ENCODE measurements around the gene TENM4. TPM values are rescaled to one million over a fixed set of nuclear protein-coding genes. Genes with fewer than 3 reads are reported as not detected.

TENM4 gene
- total and polyA plus RNA-seq, 2 of the 13 experiments (the other 11 are each of a cell fraction or from before 2014, with no cell fraction given) = not detected

GRCh38 chr11:79168530-79169110, 272.2 kb downstream of the TENM4 start:
- ATAC-seq = no peak
- intact Hi-C loops (cut with micrococcal nuclease; ENCODE audit: unreplicated experiment) = no loop called here

More at GRCh38 chr11:79168530-79169110, 272.2 kb downstream of the TENM4 start:
- no peak overlapping the region for H3K9ac ChIP-seq (ENCODE audit: insufficient read depth, low read depth, low read length)
- DNase-seq (ENCODE audit: low spot score) (no peak), FAIRE-seq (no peak)
- H3K4me3 ChIP-seq (replicated peaks in 1 of 3; ENCODE audit: insufficient read depth in 1 of 3, low read depth in 2 of 3, low read length in 3 of 3) = no peak overlapping the region
- 0% methylated on average over 2 of the region's 3 CpGs for WGBS (ENCODE audit: low lambda C conversion rate)
- no peak overlapping the region for H2AFZ ChIP-seq (ENCODE audit: low read length)
- H3K79me2 ChIP-seq (ENCODE audit: insufficient read depth, low read length) = no peaks in the 10 kb centered on the region
- in situ Hi-C loops (cut with HindIII; ENCODE audit: extremely low pct_ligation_motif_present, low pct_unique_long_range_greater_than_20kb) = no loop called here
- no peak overlapping the region for H3K27ac ChIP-seq (ENCODE audit: extremely low read length, insufficient read depth, low read length)
- peaks cover 0 to 2% of the 10 kb centered on the region in 2 experiments; a peak in 1 of 5 replicates for H3K27me3 ChIP-seq (ENCODE audit: control insufficient read depth in 1 of 2, insufficient read depth in 2 of 2, low read length in 2 of 2)
- CTCF ChIA-PET (ENCODE audit: low intra/inter-chr PET ratio, low total read pairs) = no interaction called here
- BruUV-seq (replicated peaks) = no TSS peak
- no peaks in the 10 kb centered on the region for H3K36me3 ChIP-seq (replicated peaks in 1 of 2; ENCODE audit: control insufficient read depth in 1 of 2, insufficient read depth in 2 of 2, low read length in 2 of 2)
- H4K20me1 ChIP-seq (ENCODE audit: insufficient read depth, low read length) = no peaks in the 10 kb centered on the region
- POLR2A ChIA-PET = no interaction called here
- no peak overlapping the region for H3K4me2 ChIP-seq (ENCODE audit: low read depth, low read length)
- TF ChIP-seq ZNF510 (CRISPR knock-in tag; IDR thresholded peaks at IDR 0.05; ENCODE audit: low read depth) (no peak), RNF2 (conservative IDR thresholded peaks at IDR 0.05; ENCODE audit: low read depth) (no peak), ZNF292 (CRISPR knock-in tag; IDR thresholded peaks at IDR 0.05; ENCODE audit: borderline replicate concordance, low read depth) (no peak), REST (IDR thresholded peaks at IDR 0.05; ENCODE audit: borderline replicate concordance in 1 of 2, low read depth in 1 of 2, low read length in 2 of 2) (no peak), ESRRA (CRISPR knock-in tag; IDR thresholded peaks at IDR 0.05; ENCODE audit: low read depth) (no peak), POLR2G (IDR thresholded peaks at IDR 0.05; ENCODE audit: low read depth, low read length) (no peak), TCF7 (IDR thresholded peaks at IDR 0.05; ENCODE audit: low read depth) (no peak), SNAPC2 (CRISPR knock-in tag; IDR thresholded peaks at IDR 0.05) (no peak), TRIM24 (CRISPR knock-in tag; IDR thresholded peaks at IDR 0.05) (no peak), KLF12 (CRISPR knock-in tag; IDR thresholded peaks at IDR 0.05; ENCODE audit: borderline replicate concordance) (no peak), ZNF773 (CRISPR knock-in tag; IDR thresholded peaks at IDR 0.05; ENCODE audit: borderline replicate concordance) (no peak), ZNF260 (CRISPR knock-in tag; IDR thresholded peaks at IDR 0.05; ENCODE audit: borderline replicate concordance, low read depth) (no peak), ZNF382 (CRISPR knock-in tag; IDR thresholded peaks at IDR 0.05; ENCODE audit: borderline replicate concordance) (no peak), CHD4 (IDR thresholded peaks at IDR 0.05; ENCODE audit: borderline replicate concordance, low read length) (no peak)
- no peaks in the 10 kb centered on the region for H3K4me1 ChIP-seq (ENCODE audit: insufficient read depth, low read length)
- no peaks in the 10 kb centered on the region for H3K9me3 ChIP-seq (ENCODE audit: low read length)

All from HepG2 (cell line).